ENCODE measurements around the gene MYOZ2.

MYOZ2 gene

DNA sequence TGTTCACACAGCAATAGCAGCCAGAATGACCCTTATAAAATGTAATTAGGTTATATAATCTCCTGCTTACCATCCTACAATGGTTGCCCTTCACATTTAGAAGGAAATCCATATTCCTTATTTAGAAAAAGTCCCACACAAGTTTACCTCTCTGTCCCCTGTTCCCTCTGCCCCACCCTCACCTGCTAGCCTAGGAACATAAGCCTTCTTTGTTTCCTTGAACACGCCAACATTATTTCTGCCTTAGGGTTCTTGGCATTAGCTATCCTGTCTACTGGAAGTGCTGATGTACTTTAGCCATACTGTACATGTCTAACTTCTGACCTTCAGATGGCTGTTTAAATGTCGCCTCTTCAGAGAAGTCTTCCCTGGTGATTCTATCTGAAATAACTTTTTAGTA lies 48.5 kb downstream of the MYOZ2 start:
- no peak overlapping the region for H3K4me3 ChIP-seq (replicated peaks; ENCODE audit: low read depth, low read length)
- no peak for DNase-seq (ENCODE audit: extremely low read depth, low read depth)
- TF ChIP-seq, protein P1, sequence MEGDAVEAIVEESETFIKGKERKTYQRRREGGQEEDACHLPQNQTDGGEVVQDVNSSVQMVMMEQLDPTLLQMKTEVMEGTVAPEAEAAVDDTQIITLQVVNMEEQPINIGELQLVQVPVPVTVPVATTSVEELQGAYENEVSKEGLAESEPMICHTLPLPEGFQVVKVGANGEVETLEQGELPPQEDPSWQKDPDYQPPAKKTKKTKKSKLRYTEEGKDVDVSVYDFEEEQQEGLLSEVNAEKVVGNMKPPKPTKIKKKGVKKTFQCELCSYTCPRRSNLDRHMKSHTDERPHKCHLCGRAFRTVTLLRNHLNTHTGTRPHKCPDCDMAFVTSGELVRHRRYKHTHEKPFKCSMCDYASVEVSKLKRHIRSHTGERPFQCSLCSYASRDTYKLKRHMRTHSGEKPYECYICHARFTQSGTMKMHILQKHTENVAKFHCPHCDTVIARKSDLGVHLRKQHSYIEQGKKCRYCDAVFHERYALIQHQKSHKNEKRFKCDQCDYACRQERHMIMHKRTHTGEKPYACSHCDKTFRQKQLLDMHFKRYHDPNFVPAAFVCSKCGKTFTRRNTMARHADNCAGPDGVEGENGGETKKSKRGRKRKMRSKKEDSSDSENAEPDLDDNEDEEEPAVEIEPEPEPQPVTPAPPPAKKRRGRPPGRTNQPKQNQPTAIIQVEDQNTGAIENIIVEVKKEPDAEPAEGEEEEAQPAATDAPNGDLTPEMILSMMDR (IDR thresholded peaks at IDR 0.05; ENCODE audit: low read depth, low read length, missing control alignments): no peak

DNA sequence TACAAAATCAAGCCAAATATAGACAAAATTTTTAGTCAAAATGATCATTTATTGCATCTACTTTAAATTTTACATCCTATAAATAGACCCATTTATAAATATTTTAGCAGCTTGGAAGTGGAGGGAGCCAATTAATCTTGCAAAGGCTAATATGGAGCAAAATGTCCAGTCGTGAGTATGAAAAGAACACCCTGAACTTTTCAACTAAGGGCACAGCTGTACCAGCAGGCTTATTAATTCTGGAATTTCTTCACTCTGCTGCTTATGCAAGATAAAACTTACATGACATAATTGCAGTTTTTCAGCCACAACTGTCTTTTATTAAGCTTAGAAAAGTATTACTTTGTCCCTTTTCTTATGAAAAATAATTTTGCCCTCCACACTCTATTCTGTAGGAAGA lies 54.0 kb downstream of the MYOZ2 start:
- H3K4me3 ChIP-seq (replicated peaks; ENCODE audit: low read depth, low read length): no peak overlapping the region
- no peak for DNase-seq (ENCODE audit: extremely low read depth, low read depth)
- TF ChIP-seq, protein P1 (IDR thresholded peaks at IDR 0.05; ENCODE audit: low read depth, low read length, missing control alignments): no peak

DNA sequence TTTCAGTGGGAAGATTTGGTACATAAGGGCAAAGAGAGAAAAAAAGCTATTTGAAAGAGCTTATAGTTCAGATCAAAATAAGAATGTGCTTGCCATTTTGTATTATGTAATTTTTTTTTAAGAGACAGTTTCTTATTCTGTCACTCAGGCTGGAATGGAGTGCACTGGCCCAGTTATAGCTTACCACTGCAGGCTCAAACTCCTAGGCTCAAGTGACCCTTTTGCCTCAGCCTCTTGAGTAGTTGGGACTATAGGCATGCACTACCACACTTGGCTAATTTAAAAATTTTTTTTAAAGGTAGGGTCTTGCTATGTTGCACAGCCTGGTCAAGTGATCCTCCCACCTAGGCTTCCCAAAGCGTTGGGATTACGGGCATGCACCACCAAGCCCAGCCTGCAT lies 54.7 kb downstream of the MYOZ2 start:
- H3K4me3 ChIP-seq (replicated peaks; ENCODE audit: low read depth, low read length): no peak overlapping the region

DNA sequence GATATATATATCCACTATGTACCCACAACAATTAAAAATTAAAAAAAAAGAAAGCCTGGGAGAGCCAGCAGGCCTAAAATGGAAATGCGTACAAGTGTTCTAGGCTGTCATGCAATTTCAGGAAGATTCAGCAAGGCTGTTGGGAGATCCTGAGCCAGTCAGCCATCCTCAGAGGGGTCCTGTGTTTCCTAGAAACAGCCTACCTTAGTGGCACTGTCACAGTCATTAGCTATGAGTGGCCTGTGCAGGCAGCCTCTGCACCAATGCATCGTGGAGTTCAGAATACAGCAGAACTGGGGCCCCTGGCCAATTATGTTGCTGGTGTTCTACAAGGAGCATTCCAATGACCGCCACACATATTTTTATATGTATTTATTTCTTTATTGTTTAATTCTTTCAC lies 55.9 kb downstream of the MYOZ2 start:
- no peak for DNase-seq (ENCODE audit: extremely low read depth, low read depth)
- no peak overlapping the region for H3K4me3 ChIP-seq (replicated peaks; ENCODE audit: low read depth, low read length)
- TF ChIP-seq, protein P1 (IDR thresholded peaks at IDR 0.05; ENCODE audit: low read depth, low read length, missing control alignments): no peak

More for the DNA sequence above, 54.7 kb downstream of the MYOZ2 start:
- DNase-seq (ENCODE audit: extremely low read depth, low read depth): no peak
- TF ChIP-seq, protein P1 (IDR thresholded peaks at IDR 0.05; ENCODE audit: low read depth, low read length, missing control alignments): no peak

DNA sequence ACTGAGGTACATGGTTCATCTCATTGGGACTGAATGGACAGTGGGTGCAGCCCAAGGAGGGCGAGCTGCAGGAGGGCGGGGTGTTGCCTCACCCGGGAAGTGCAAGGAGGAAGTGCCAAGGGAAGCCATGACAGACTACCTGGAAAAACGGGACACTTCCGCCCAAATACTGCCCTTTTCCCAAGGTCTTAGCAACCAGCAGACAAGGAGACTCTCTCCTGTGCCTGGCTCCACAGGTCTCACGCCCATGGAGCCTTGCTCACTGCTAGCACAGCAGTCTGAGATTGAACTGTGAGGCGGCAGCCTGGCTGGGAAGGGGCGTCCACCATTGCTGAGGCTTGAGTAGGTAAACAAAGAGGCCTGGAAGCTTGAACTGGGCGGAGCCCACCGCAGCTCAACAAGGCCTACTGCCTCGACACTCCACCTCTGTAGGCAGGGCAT lies 62.2 kb downstream of the MYOZ2 start:
- DNase-seq (ENCODE audit: extremely low read depth, low read depth): no peak
- TF ChIP-seq, protein P1 (IDR thresholded peaks at IDR 0.05; ENCODE audit: low read depth, low read length, missing control alignments): no peak
- H3K4me3 ChIP-seq (replicated peaks; ENCODE audit: low read depth, low read length): no peak overlapping the region

DNA sequence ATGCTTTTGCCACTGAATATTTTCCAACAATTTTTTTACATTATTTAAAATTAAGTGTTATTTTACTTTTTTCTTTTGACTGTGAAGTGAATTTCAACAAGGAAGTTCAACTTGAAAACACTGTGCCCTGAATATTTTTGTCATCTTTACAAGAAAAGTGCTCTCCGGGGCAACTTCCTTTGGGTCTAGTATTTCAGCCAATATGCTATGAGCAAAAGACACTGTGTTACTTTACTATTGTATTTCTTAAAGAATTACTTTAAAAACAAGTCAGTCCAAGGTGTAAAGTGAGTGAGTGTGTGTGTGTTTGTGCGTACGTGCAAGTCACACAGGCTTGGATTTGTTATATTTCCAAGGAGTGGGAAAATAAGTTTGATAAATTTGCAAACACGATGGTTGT lies 69.3 kb downstream of the MYOZ2 start:
- DNase-seq (ENCODE audit: extremely low read depth, low read depth): no peak
- TF ChIP-seq, protein P1 (IDR thresholded peaks at IDR 0.05; ENCODE audit: low read depth, low read length, missing control alignments): no peak
- no peak overlapping the region for H3K4me3 ChIP-seq (replicated peaks; ENCODE audit: low read depth, low read length)

DNA sequence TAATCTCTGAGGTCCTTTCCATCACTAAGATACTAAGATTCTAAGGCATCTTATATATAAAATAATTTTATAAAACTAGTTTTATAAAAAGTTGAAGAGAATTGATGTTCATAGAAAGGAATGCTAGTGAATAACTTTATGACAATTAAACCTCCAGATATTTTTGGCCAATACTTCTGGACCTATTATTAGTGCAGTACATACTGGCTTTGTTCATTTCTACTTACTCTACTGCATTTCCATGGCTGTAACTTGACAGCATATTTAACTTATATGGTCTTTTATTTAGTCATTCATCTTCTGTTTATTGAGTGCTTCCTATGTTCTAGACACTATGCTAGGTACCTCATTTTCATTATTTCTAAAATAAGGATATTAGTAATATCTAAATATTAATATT lies 70.1 kb downstream of the MYOZ2 start:
- no peak for DNase-seq (ENCODE audit: extremely low read depth, low read depth)
- TF ChIP-seq, protein P1 (IDR thresholded peaks at IDR 0.05; ENCODE audit: low read depth, low read length, missing control alignments): no peak
- H3K4me3 ChIP-seq (replicated peaks; ENCODE audit: low read depth, low read length): no peak overlapping the region
